LHCN-M2 (cell line): Measurements from ENCODE around the gene SPOCK1. TPM values are rescaled to one million over a fixed set of nuclear protein-coding genes. Genes with fewer than 3 reads are reported as not detected.
"Not testable (repeated sequence)": the region's sequence is repeated elsewhere in the genome, so short reads cannot be mapped to it uniquely, and the experiment has no call there.

ENCODE experiments used
- DNase-seq: peaks from one replicate; pipeline ENCODE4 v3.0.0-alpha.2; 2012; ENCODE audit warnings: low read depth
- total RNA-seq: library from RNA; depleted of rRNA; stranded (reverse); fragments of >200 nt; gene quantifications from 2 replicates; pipeline ENCODE4 v1.2.3, GENCODE V29; 2014; rRNA removed

The SPOCK1 gene
- total RNA-seq, 1 experiment from 2014 or later, result 23.2 TPM

DNA sequence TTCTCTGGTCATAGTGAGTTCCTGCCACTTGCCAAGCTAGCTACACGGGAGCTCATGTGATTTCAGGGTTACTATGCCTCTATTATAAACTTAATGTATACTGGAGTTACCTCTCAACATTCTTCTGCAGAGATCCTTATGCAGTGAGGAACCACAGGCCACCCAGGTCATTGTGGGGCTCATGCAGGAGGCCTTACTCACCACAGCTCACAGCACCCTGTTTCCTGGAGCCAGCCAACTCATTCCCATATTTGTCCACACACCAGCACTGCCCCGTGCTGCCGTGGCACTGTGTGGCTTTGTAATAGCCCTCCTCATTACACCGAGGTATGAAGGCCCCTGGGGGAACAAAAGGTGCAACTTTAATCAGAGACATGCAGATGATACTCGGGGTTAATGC, 520.0 kb downstream of the SPOCK1 start:
- DNase-seq, result no peak

DNA sequence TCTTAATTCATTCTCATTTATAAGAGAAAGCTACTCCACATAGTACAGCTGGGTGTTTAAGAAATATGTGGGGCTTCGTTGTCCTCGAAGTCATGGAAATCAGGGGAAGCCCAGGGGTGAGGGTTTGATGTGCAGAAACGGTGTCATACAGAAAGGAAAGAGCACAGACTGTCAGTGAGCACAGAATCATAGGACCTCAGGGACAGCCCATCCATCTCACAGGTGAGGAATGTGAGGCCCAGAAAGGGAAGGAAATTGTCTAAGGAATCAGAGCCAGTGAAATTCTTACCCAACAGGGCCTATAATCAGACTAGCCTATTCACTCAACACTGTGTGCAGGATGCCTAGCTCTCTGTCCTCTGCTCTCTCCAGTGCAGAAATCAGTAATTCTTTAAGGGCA, 535.6 kb downstream of the SPOCK1 start:
- no peak for DNase-seq

DNA sequence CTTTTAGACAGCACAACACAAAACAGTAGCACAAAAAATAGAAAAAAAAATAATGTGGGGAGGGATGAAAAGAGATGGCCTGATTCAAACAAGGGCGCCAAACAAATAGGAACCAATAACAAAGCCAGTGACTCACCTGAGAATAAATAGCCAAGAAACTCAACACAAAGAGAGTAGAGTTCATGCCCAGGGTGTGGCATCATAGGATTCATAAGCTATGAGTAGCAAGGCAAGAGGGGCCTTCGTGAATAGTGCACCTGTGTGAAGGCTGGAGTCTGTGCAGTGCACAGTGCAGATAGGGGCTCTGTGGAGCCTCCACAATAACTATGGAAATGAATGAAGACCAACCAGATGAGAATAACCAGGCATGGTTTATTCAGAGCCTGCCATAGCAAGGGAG, 541.7 kb downstream of the SPOCK1 start:
- DNase-seq, result no peak

DNA sequence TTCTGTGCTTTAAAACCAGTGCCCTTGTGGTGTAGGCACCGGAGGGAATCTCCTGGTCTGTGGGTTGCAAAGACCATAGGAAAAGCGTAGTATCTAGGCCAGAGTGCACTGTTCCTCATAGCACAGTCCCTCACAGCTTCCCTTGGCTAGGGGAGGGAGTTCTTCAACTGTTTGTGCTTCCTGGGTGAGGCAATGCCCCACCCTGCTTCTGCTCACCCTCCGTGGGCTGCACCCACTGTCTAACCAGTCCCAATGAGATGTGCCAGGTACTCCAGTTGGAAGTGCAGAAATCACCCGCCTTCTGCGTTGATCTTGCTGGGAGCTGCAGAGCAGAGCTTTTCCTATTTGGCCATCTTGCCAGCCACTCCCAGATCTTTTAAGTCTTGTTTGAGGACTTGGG, 545.0 kb downstream of the SPOCK1 start:
- not testable (repeated sequence) for DNase-seq

DNA sequence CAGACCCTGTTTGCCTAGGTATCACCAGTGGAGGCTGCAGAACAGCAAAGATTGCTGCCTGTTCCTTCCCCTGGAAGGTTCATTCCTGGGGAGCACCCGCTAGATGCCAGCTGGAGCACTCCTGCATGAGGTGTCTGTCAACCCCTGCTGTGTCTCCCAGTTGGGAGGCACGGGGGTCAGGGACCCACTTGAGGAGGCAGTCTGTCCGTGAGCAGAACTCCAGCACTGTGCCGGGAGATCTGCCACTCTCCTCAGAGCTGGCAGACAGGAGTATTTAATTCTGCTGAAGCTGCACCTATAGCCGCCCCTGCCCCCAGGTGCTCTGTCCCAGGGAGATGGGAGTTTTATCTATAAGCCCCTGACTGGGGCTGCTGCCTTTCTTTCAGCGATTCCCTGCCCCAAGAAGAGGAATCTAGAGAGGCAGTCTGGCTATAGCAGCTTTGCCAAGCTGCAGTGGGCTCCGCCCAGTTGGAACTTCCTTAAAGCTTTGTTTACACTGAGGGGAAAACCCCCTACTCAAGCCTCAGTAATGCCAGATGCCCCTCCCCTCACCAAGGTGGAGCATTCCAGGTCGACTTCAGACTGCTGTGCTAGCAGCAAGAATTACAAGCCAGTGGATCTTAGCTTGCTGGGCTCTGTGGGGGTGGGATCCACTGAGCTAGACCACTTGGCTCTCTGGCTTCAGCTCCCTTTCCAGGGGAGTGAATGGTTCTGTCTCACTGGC, 545.6 kb downstream of the SPOCK1 start:
- DNase-seq, result not testable (repeated sequence)

GRCh38 chr5:136927571-136927970, 571.6 kb downstream of the SPOCK1 start:
- DNase-seq, result no peak

GRCh38 chr5:136926073-136926472, 573.1 kb downstream of the SPOCK1 start:
- no peak for DNase-seq

Other genes starting within 250 kb of the SPOCK1 start
- 0.19 and 0.34 TPM in 2 replicates for gene KLHL3, start 236.8 kb upstream of the SPOCK1 start, total RNA-seq